GM12878 (cell line): ENCODE results near the gene BEAN1. TPM values are rescaled to one million over a fixed set of nuclear protein-coding genes. Genes with fewer than 3 reads are reported as not detected.

Source experiments
- BCL11A ChIP-seq: IDR thresholded peaks from 2 replicates; pipeline ENCODE4 v1.6.1; 2011; ENCODE audit warnings: low read depth, low read length
- CHD2 ChIP-seq: IDR thresholded peaks from 2 replicates; pipeline ENCODE4 v1.6.1; 2011; ENCODE audit warnings: low read depth, low read length, improper control_type of control experiment, borderline replicate concordance
- CTCF ChIP-seq, 3 experiments: IDR thresholded peaks in 2 of 3; conservative IDR thresholded peaks in 1 of 3; 2 replicates each; pipeline ENCODE4 v1.5.1; 2011; ENCODE audit warnings: low read depth in 3 of 3, low read length in 3 of 3, mild to moderate bottlenecking in 3 of 3, control low read depth in 2 of 3, moderate library complexity in 2 of 3, inconsistent platforms in 1 of 3, mixed read lengths in 1 of 3; ENCODE audit not compliant: control insufficient read depth in 2 of 3, insufficient read depth in 1 of 3; ENCODE audit errors: extremely low read depth in 1 of 3
- GATAD2B ChIP-seq: fragments of 450-650 bp; conservative IDR thresholded peaks from 2 replicates; pipeline ENCODE4 v1.6.1; 2017; ENCODE audit warnings: low read depth, mild to moderate bottlenecking, moderate library complexity
- HCFC1 ChIP-seq: fragments of 150-350 bp; IDR thresholded peaks from 2 replicates; pipeline ENCODE4 v1.6.1; 2014; ENCODE audit warnings: low read length
- IKZF2 ChIP-seq, 2 experiments: fragments of 450-650 bp; IDR thresholded peaks; 2 replicates each; pipeline ENCODE4 v1.6.1; 2017; ENCODE audit warnings: mild to moderate bottlenecking in 2 of 2, moderate library complexity in 2 of 2
- IRF4 ChIP-seq: IDR thresholded peaks from 2 replicates; pipeline ENCODE4 v1.6.1; 2011; ENCODE audit warnings: low read depth, low read length
- KAT2A ChIP-seq: conservative IDR thresholded peaks from 2 replicates; pipeline ENCODE4 v1.6.1; 2011; ENCODE audit warnings: low read depth, low read length; ENCODE audit not compliant: control insufficient read depth
- NR2F1 ChIP-seq: fragments of 450-650 bp; conservative IDR thresholded peaks from 2 replicates; pipeline ENCODE4 v1.6.1; 2017; ENCODE audit warnings: mild to moderate bottlenecking
- PKNOX1 ChIP-seq: fragments of 450-650 bp; IDR thresholded peaks from 2 replicates; pipeline ENCODE4 v1.6.1; 2016; ENCODE audit warnings: mild to moderate bottlenecking
- RELB ChIP-seq: fragments of 450-650 bp; IDR thresholded peaks from 2 replicates; pipeline ENCODE4 v1.6.1; 2017; ENCODE audit warnings: low read depth, mild to moderate bottlenecking, moderate library complexity
- SKIL ChIP-seq: fragments of 450-650 bp; IDR thresholded peaks from 2 replicates; pipeline ENCODE4 v1.6.1; 2017; ENCODE audit warnings: mild to moderate bottlenecking, low read depth, inconsistent platforms; ENCODE audit not compliant: poor library complexity, severe bottlenecking
- SP1 ChIP-seq: IDR thresholded peaks from one replicate; pipeline ENCODE4 v1.6.1; 2011; ENCODE audit warnings: low read depth, low read length
- STAT3 ChIP-seq: IDR thresholded peaks from 2 replicates; pipeline ENCODE4 v1.6.1; 2011; ENCODE audit warnings: low read depth, low read length, improper control_type of control experiment
- SUPT20H ChIP-seq: IDR thresholded peaks from 2 replicates; pipeline ENCODE4 v1.6.1; 2011; ENCODE audit warnings: low read depth, mild to moderate bottlenecking, low read length, moderate library complexity, borderline replicate concordance; ENCODE audit not compliant: control insufficient read depth
- TCF3 ChIP-seq: IDR thresholded peaks from 2 replicates; pipeline ENCODE4 v1.6.1; 2012; ENCODE audit warnings: low read depth, mild to moderate bottlenecking, low read length, borderline replicate concordance; ENCODE audit not compliant: insufficient read depth
- ZNF274 ChIP-seq: IDR thresholded peaks from one replicate; pipeline ENCODE4 v1.8.0; 2011; ENCODE audit not compliant: insufficient read length, insufficient read depth
- polyA plus RNA-seq, 11 experiments: library from polyadenylated mRNA; depleted of rRNA in 4 of 11; unstranded in 6 of 11; stranded (reverse) in 5 of 11; fragments of >200 nt; fragmentation: Nextera tagmentation in 4 of 11; fragmentation: Illumina TruSeq in 1 of 11; extraction: Ambion mirVana in 4 of 11; extraction: Trizol in 1 of 11; gene quantifications; 1 replicate in 1 of 11; 2 replicates in 10 of 11; pipeline versions ENCODE4 v1.2.1 to v1.2.3, GENCODE V29; 2011 to 2016; ENCODE audit warnings: inconsistent platforms in 2 of 11, missing spikeins in 2 of 11, low read depth in 1 of 11
- total RNA-seq, 4 experiments: library from RNA; depleted of rRNA in 3 of 4; stranded (reverse); fragments of >200 nt in 3 of 4; fragmentation: Illumina TruSeq in 1 of 4; extraction: Trizol in 1 of 4; gene quantifications; 2 replicates each; pipeline versions ENCODE4 v1.2.1 to v1.2.3, GENCODE V29; 2013 to 2021
- TF ChIP-seq, protein P1 (sequence below): IDR thresholded peaks from 2 replicates; pipeline ENCODE4 v1.6.1; 2012; ENCODE audit warnings: improper control_type of control experiment, low read depth, low read length; ENCODE audit not compliant: insufficient replicate concordance

Gene BEAN1
- total and polyA plus RNA-seq, 10 of the 15 experiments (the other 5 are each of a cell fraction or from before 2014, with no cell fraction given), result not detected

DNA sequence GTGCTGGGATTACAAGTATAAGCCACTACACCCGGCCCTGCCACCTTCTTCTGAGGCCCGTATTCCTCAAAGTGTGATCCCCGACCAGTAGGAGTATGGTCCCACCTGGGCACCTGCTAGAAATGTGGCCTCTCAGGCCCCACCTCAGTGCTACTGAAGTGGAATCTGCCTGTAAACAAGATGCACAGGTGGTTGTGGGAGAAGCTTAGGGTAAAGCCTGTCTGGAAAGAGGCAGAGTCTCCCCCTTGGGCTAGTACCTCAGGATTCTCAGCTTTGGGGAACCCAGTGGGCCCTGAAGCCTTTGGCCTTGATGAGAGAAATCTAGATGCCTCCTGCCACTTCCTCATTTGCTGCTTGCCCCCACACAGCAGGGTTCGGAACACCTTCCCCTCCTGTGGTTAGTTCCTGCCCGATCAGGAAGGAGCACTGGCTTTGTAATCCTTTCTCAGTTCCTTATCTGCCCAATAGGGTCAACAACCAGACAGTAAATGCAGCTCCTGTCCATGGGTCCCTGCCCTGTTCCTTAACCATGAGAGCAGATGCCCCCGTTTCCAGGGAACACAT, 97.6 kb downstream of the BEAN1 start (continued):
- TF ChIP-seq, protein P1, sequence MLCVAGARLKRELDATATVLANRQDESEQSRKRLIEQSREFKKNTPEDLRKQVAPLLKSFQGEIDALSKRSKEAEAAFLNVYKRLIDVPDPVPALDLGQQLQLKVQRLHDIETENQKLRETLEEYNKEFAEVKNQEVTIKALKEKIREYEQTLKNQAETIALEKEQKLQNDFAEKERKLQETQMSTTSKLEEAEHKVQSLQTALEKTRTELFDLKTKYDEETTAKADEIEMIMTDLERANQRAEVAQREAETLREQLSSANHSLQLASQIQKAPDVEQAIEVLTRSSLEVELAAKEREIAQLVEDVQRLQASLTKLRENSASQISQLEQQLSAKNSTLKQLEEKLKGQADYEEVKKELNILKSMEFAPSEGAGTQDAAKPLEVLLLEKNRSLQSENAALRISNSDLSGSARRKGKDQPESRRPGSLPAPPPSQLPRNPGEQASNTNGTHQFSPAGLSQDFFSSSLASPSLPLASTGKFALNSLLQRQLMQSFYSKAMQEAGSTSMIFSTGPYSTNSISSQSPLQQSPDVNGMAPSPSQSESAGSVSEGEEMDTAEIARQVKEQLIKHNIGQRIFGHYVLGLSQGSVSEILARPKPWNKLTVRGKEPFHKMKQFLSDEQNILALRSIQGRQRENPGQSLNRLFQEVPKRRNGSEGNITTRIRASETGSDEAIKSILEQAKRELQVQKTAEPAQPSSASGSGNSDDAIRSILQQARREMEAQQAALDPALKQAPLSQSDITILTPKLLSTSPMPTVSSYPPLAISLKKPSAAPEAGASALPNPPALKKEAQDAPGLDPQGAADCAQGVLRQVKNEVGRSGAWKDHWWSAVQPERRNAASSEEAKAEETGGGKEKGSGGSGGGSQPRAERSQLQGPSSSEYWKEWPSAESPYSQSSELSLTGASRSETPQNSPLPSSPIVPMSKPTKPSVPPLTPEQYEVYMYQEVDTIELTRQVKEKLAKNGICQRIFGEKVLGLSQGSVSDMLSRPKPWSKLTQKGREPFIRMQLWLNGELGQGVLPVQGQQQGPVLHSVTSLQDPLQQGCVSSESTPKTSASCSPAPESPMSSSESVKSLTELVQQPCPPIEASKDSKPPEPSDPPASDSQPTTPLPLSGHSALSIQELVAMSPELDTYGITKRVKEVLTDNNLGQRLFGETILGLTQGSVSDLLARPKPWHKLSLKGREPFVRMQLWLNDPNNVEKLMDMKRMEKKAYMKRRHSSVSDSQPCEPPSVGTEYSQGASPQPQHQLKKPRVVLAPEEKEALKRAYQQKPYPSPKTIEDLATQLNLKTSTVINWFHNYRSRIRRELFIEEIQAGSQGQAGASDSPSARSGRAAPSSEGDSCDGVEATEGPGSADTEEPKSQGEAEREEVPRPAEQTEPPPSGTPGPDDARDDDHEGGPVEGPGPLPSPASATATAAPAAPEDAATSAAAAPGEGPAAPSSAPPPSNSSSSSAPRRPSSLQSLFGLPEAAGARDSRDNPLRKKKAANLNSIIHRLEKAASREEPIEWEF, result peak; percentile 62
- TF ChIP-seq PKNOX1 (0 out of 2 replicates have a peak, but pooled peaks have one; percentile 8), NR2F1 (peak; percentile 90), IKZF2 (IDR thresholded peaks at IDR 0.05) (peak; percentile 99 to 100), BCL11A (peak; percentile 92), GATAD2B (peak; percentile 93), ZNF274 (no peak), RELB (peak; percentile 94), CHD2 (peak; percentile 58), STAT3 (no peak), SUPT20H (no peak), HCFC1 (0 out of 2 replicates have a peak, but pooled peaks have one; percentile 30), KAT2A (no peak), TCF3 (peak; percentile 38; the same call in 1 of the 2 replicates), IRF4 (peak; percentile 94), SKIL (peak; percentile 85), SP1 (peak; percentile 57), CTCF (IDR thresholded peaks at IDR 0.05 in 2 of 3, conservative IDR thresholded peaks at IDR 0.05 in 1 of 3; ENCODE audit: control insufficient read depth in 2 of 3, extremely low read depth in 1 of 3, insufficient read depth in 1 of 3, low read depth in 3 of 3, low read length in 3 of 3) (peak in 1 of 3 experiments; percentile 33; a peak in 1 of 6 replicates)
